HL-60/S4 treated with phorbol 12-myristate 13-acetate at 8.2 ng/mL for 4 days and 3 days (cell line): ENCODE results near the gene ALDH18A1.

Experiments used
- in situ Hi-C: fragments of 300-500 bp; cut with MboI; formaldehyde crosslinking; loops from 2 replicates; pipeline ENCODE4 v1.15.0; 2022; ENCODE audit warnings: low sequenced_read_pairs

The ALDH18A1 gene

DNA sequence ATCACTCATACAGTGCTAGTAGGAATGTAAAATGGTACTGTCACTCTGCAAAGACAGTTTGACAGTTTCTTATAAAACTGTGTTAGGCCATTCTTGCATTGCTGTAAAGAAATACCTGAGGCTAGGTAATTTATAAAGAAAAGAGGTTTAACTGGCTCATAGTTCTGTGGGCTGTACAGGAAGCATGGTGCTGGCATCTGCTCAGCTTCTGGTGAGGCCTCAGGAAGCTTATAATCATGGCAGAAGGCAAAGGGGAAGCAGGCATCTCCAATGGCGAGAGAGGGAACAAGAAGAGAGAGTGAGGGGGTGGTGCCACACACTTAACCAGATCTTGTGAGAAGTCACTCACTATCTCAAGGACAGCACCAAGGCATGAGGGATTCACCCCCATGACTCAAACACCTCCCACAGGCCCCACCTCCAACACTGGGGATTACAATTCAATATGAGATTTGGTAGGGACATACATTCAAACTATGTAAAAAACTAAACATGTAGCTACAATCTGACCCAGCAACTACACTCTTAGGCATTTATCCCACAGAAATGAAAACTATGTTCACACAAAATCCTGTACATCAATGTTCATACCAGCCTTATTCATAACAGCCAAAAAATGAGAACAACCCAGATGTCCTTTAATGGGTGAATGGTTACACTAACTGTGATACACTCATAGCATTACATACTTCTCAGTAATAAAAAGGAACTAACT lies 5.0 kb downstream of the ALDH18A1 start:
- in situ Hi-C loops, result no loop called here

DNA sequence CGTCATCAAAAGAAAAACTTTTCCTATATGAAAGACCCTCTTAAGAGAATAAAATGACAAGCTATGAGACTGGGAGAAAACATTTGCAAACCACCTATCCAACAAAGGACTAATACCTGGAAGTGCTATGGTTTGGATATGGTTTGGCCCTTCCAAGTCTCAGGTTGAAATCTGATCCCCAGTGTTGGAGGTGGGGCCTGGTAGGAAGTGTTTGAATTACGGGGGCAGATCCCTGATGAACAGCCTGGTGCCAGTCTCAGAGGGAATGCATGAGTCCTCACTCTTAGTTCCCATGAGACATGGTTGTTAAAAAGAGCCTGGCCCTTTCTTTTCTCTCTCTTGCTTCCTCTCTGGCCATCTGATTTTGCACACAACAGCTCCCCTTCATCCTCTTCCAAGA lies 6.3 kb downstream of the ALDH18A1 start:
- in situ Hi-C loops, result no loop called here

DNA sequence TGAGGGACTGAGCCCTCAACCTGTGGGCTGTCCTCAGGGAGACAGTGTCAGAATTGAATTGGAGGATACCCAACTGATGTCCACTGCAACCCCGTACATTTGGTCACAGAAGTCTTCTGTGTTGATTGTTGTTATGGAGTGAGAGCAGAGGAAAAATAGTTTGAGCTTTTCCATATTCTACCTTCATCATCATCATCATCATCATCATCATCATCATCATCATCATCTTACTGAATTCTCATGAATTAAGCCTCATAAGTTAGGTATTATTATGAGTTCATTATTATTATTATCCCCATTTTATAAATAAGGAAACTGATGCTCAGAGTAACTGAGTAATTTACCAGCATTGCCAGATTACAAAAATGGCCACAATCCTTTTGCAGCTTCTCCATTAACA lies 8.4 kb downstream of the ALDH18A1 start:
- in situ Hi-C loops, result no loop called here

- in situ Hi-C loops, result no loop called here
These were observed 10.4 kb downstream of the ALDH18A1 start for GRCh38 chr10:95646160-95646559.

- in situ Hi-C loops, result no loop called here
These were observed 11.6 kb downstream of the ALDH18A1 start for GRCh38 chr10:95644901-95645300.

DNA sequence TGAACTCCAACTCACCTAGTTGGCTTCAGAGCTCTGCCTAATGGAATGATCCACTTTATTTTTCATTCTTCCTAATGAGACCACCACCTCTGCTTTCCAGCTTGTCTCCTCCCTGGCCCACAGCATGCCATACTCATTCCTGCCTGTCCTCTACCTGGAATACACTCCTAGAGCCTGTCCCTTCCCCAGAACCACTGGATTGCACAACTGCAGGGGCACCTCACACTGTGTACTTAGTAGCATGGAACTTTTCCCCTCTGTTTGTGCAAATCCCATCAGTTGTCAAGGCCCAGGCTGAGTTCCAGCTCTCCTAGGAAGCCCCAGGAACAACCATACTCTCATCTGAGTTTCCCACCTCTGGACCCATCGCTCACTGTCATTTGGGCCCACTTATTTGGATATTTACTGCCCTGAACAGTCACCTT lies 15.6 kb downstream of the ALDH18A1 start:
- in situ Hi-C loops, result no loop called here

DNA sequence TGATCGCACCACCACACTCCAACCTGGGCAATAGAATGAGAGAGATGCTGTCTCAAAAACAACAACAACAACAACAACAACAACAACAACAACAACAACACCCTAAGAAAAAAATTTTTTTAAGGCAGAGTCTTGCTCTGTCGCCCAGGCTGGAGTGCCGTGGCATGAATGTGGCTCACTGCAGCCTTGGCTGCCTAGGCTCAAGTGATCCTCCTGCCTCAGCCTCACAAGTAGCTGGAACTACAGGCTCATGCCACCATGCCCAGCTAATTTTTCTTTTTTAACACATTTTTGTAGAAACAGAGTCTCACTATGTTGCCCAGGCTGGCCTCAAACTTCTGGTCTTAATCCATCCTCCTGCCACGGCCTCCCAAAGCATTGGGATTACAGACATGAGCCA lies 18.6 kb downstream of the ALDH18A1 start:
- in situ Hi-C loops, result no loop called here

- in situ Hi-C loops, result no loop called here
These were observed 19.4 kb downstream of the ALDH18A1 start for GRCh38 chr10:95637140-95637539.

DNA sequence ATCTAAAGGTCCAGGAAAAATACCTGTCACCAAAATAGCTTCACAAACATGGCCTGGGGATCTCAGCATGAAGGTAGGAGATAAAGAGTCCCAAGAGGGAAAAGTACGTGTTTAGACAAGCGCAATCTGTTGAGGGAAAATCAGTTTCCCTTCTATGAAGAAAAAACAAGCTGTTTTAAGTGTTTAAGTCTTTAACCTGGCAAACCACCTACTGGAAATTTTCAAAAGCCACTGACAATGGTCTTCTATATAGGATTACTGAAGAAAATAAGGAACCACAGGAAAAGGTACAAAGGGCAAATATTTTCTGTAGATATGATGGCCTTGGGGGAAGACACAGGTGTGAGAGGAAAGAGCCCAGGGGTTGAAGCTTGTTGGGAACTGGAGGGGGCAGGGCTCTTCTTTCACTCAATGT lies 21.2 kb downstream of the ALDH18A1 start:
- in situ Hi-C loops, result no loop called here

GRCh38 chr10:95628786-95629185 lies 27.7 kb downstream of the ALDH18A1 start:
- in situ Hi-C loops, result no loop called here

DNA sequence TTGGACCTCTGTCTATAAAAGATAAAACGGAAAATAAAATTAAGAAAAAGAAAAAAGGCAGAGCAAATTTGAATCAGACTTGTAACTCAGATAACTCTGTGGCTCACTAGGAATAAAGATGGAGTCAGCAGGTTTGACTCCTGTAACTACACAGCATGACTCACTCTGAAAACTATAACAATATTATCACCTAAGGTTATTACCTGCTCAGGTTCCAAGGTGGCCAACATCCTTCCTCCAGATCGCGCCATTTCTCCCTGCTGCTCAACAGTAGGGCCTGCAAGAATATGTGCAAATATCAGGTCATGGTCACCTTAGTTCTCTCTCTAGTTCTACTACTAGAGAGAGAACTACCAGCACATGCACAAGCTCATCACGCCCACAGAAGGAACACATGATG lies 30.0 kb downstream of the ALDH18A1 start:
- in situ Hi-C loops, result no loop called here

- in situ Hi-C loops, result loop anchor here (25.0 kb wide), 1 partner anchor 183 kb away; no protein-coding TSS in a partner anchor
These were observed 36.1 kb downstream of the ALDH18A1 start for GRCh38 chr10:95620415-95620814.

GRCh38 chr10:95618101-95618500 lies 38.4 kb downstream of the ALDH18A1 start:
- in situ Hi-C loops, result loop anchor here (25.0 kb wide), 1 partner anchor 181 kb away; no protein-coding TSS in a partner anchor

- in situ Hi-C loops, result loop anchor here (25.0 kb wide), 1 partner anchor 179 kb away; no protein-coding TSS in a partner anchor
These were observed 40.1 kb downstream of the ALDH18A1 start for GRCh38 chr10:95616446-95616845.

- in situ Hi-C loops, result loop anchor here (25.0 kb wide), 1 partner anchor 176 kb away; no protein-coding TSS in a partner anchor
These were observed 43.2 kb downstream of the ALDH18A1 start for GRCh38 chr10:95613330-95613729.

- in situ Hi-C loops, result loop anchor here (25.0 kb wide), 1 partner anchor 173 kb away; no protein-coding TSS in a partner anchor
These were observed 45.8 kb downstream of the ALDH18A1 start for GRCh38 chr10:95610727-95611126.

- in situ Hi-C loops, result loop anchor here (25.0 kb wide), 1 partner anchor 170 kb away; no protein-coding TSS in a partner anchor
These were observed 49.6 kb downstream of the ALDH18A1 start for GRCh38 chr10:95606922-95607321.

- in situ Hi-C loops, result loop anchor here (25.0 kb wide), 1 partner anchor 168 kb away; no protein-coding TSS in a partner anchor
These were observed 51.3 kb downstream of the ALDH18A1 start for GRCh38 chr10:95605163-95605562.

DNA sequence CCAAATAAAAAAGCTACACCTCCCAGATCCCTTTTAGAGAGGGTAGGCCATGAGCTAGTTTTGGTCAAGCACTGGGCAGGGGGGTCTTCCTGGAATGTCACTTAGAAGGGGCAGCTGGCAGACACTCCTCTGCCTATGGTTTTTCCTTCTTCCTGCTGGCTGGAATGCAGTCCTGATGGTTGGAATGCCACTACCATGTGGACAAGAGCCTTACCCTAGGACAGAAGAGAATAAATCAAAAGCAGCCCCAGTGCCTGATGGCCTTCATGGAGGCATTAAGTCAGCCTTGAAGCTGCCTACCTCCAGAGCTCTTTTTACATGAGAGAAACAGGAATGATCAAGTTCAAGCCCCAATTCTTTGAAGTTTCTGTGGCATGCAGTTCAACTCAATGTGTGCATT lies 51.9 kb downstream of the ALDH18A1 start:
- in situ Hi-C loops, result loop anchor here (25.0 kb wide), 1 partner anchor 167 kb away; no protein-coding TSS in a partner anchor

DNA sequence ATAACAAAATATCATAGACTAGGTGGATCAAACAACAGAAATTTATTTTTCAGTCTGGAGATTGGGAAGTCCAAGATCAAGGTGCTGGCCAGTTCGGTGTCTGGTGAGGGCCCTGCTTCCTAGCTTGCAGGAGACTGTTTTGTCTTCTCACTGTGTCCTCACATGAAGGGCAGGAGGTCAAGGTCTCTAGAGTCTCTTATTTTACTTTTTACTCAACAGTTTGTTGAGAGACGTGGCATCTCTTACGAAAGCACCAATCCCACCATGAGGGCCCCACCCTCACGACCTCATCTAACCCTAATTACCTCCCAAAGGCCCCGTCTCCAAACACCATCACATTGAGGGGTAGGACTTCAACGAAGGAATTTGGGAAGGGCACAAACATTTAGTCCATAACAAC lies 54.1 kb downstream of the ALDH18A1 start:
- in situ Hi-C loops, result loop anchor here (25.0 kb wide), 1 partner anchor 165 kb away; no protein-coding TSS in a partner anchor

- in situ Hi-C loops, result loop anchor here (25.0 kb wide), 1 partner anchor 164 kb away; no protein-coding TSS in a partner anchor
These were observed 55.3 kb downstream of the ALDH18A1 start for GRCh38 chr10:95601116-95601719.

- in situ Hi-C loops, result loop anchor here (25.0 kb wide), 1 partner anchor 163 kb away; no protein-coding TSS in a partner anchor
These were observed 56.4 kb downstream of the ALDH18A1 start for GRCh38 chr10:95600158-95600557.
